NCI-H1092 (cell line): ENCODE data around the gene DUS1L.

Experiments
- DNase-seq: peaks from one replicate; lab custom pipeline; 2025; lab: John Stamatoyannopoulos, UW

Gene DUS1L

DNA sequence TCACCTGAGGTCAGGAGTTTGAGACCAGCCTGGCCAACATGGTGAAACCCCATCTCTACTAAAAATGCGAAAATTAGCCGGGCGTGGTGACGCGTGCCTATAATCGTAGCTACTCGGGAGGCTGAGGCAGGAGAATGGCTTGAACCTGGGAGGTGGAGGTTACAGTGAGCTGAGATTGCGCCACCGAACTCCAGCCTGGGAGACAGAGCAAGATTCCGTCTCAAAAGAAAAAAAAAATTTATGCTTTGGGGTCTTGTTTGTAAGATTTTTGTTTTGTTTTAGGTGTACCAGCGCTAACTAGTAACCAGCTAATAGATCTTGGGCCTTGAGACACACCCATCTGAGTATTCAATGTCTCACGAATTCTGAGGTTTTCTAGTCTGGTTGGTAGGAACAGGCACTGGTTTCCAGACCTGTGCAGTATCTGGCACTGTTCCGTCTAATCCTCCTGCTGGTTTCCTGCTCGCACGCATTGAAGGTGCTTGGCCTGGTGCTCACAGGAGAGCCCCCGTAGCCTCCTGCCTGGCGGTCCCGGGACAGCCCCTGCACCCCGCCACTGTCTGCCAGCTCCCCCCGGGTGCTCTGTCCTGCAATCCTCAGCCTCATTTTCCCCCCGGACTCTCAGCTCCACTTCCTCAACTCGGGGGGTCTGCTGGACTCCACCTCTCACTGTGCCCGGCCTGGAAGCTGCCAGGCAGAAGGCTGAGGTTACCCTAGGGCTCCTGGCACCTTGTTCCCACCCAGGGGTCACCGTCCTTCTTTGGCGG, 10.6 kb upstream of the DUS1L start:
- DNase-seq = no peak

DNA sequence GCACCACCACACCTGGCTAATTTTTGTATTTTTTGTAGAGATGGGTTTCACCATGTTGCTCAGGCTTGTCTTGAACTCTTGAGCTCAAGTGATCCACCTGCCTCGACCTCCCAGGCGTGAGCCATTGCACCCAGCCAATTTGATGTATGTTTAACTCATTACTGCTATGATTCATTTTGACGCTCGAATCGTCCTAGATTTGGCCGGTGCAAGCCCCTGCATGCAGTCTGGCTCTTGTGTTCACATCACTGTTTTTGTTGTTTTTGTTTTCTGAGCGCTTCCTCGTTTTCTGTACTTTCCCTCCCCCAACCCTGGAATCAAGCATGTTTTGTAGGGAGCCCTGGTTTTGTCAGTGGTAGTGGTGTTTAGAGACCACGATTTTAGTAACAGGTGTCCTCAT, 7.8 kb upstream of the DUS1L start:
- DNase-seq = no peak

DNA sequence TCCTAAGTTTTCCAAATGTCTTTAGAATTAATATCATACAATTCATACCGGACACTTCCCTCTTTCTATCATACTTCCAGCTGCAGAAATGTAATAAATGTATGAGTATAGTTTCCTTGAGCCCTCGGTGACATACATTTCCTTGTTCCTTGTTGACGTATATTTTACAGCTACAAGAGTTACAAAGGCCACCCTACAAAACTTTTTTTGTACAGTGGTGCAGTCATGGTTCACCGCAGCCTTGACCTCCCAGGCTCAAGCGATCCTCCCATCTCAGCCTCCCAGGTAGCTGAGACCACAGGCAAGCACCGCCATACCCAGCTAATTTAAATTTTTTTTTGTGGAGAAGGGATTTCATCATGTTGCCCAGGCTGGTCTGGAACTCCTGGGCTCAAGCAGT, 7.2 kb upstream of the DUS1L start:
- no peak for DNase-seq

DNA sequence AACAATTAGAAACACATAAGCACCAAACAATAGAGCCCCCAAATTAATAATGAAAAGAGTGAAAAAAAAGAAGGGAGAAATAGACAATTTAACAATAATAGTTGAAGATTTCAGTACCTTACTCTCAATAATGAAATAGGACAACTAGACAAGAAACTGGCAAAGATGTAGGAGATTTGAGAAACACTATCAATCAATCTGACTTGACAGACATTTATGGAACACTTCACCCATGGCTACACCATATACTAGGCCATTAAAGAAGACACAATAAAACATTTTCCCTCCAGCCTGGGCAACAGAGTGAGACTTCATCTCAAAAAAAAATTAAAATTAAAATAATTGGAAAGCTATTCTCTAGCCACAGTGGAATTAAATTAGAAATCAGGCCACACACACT, 5.0 kb upstream of the DUS1L start:
- DNase-seq = no peak

- DNase-seq = no peak
Observed at GRCh38 chr17:82065193-82065637, 389 bp downstream of the DUS1L start.

- DNase-seq = no peak
Observed at GRCh38 chr17:82064433-82065192, 991 bp downstream of the DUS1L start.

- no peak for DNase-seq
Observed at GRCh38 chr17:82063424-82064415, 1.9 kb downstream of the DUS1L start.

DNA sequence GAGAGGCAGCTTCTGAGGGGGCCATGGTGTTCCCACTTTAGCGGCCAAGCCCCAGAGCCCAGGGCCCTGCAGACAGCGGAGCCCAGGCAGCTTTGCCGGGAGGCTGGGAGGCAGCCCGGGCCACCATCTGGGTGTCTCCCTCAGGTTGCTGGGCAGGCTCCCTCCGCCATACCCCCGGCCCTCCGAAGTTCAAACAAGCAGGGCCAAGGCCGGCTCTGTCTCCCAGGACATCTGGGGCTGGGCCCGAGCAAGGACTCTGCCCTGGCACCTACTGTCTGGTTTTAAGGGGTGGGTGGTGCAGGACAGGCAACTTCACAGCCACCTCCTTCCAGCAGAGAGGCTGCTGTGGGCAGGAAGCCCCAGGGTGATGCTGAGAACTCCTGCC, 2.6 kb downstream of the DUS1L start:
- DNase-seq = no peak

- DNase-seq = no peak
Observed at GRCh38 chr17:82062076-82062983, 3.3 kb downstream of the DUS1L start.

- no peak for DNase-seq
Observed at GRCh38 chr17:82061047-82061925, 4.3 kb downstream of the DUS1L start.

GRCh38 chr17:82060614-82061013, 5.0 kb downstream of the DUS1L start:
- DNase-seq = no peak

- no peak for DNase-seq
Observed at GRCh38 chr17:82060001-82060380, 5.6 kb downstream of the DUS1L start.

DNA sequence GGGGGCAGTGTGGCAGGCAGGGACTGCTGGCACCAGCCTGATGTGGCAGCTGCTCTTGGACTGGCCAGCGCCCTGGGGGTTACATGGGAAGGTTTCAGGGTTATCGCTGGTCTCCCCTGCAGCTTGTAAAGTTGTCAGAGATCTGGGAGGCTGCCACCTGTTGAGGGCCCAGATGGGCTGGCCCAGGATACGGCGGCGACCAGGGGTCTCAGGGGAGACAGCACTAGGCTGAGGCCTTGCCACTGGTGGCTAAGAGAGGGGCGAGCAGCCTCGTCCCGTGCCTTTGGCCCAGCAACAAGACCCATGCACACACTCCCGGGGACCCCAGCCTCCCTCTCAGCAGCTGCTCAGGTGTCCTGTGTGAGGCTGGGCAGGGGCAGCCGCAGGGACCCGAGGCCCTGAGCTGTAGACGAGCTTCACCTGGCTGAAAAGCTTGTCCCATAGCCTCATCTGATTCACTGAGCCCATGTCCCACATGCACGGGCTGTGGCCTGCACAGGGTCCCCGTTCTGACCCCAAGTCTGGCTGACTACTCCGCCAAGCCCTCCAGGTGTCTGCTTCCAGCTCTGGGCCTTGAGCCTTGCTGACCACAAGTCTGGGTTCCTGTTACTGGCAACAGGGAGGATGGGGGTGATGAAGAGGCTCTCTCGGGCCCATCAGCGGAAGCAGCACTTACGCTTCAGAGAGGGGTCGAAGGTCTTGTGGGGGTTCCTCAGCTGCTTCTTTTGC, 6.2 kb downstream of the DUS1L start:
- DNase-seq = no peak

DNA sequence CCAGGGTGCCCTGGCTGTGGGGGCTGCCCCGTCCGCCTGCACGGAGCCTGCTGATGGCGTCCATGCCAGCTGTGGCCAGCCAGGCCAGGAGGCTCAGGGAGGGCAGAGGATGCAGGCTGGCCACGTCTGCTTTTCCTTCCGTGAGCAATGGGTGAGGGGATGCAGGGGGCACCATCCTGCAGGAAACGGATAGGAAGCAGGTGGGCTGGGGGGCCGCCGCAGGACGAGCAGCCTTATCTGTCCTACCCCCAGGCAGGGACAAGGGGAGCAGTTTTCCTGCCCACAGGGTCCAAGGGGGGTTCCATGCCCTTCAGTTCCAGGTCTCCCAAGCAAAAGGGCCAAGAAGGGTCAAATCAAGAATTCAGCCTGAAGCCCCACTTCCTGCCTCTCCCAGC, 6.8 kb downstream of the DUS1L start:
- DNase-seq = no peak

GRCh38 chr17:82058230-82058854, 7.3 kb downstream of the DUS1L start:
- no peak for DNase-seq

DNA sequence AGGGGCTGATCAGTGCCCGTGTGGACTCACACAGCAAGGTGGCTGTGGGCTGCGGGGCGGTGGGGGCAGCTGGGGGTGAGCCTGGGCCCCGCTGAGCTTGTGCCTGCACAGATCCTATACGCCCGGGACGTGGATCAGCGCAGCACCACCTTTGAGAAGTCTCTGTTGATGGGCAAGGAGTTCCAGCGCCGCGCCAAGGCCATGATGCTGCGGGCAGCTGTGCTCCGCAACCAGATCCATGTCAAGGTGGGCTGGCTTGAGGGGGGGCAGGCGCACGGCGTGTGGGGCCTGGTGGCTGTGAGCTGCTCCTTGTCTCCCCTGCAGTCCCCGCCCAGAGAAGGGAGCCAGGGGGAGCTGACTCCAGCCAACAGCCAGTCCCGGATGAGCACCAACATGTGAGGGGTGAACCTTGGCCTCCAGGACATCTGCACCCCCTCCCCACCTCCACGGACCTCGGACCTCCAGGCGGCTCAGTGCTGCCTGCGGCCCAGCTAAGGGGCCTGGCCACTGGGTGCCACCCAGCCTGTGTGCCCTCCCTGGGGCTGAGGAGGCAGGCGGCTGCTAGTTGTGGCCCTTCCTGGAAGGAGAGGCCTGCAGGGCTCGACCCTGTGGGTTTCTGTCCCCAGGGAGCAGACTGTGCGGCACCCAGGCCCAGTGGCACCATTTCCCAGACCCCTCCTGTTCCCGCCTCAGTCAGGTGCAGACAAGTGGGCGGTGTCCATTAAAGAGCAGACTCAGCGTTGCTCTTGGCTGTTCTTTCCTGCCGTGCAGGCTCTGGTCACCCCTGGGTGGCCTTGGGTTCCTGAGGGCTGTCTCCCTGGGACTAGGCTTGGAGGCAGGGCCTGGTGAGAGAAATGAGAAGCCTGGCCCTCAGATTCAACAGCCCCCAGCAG, 8.6 kb downstream of the DUS1L start:
- DNase-seq = no peak

DNA sequence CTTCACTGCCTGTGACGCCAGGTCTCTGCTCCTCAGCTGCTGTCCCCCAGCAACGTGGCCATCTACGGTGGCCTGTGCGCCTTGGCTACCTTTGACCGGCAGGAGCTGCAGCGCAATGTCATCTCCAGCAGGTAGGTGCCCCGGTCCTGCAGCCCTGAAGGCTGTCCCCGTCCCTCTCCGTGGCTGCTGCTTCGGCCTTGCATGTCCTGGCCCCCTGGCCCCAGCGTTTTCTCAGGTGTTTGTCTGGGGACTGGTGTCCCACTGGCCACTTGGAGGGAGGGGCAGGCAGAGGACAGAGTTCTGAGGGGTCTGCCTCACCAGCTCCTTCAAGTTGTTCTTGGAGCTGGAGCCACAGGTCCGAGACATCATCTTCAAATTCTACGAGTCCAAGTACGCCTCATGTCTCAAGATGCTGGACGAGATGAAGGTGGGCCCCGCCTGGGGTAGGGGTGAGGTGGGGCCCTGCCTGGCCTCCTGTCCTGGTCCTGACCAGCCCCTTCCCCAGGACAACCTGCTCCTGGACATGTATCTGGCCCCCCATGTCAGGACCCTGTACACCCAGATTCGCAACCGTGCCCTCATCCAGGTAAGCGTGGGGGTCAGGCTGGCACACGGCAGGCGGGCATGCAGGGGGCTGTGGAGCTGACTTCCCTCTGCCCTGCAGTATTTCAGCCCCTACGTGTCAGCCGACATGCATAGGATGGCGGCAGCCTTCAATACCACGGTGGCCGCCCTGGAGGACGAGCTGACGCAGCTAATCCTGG, 9.5 kb downstream of the DUS1L start:
- no peak for DNase-seq
